Measurements from ENCODE around the gene PCDH12. TPM values are rescaled to one million over a fixed set of nuclear protein-coding genes. Genes with fewer than 3 reads are reported as not detected.

PCDH12 gene
- under 0.01 TPM in 1 of 2 replicates, not detected in the other for total RNA-seq

GRCh38 chr5:141958113-141958512, at the start of gene PCDH12:
TSS of gene PCDH12 (minus strand) at chr5:141958202. CDS start at chr5:141957851, 351 bp downstream.

GRCh38 chr5:141968914-141969608, 11.1 kb upstream of the PCDH12 start, which contains the start of gene RNF14:
TSS of gene RNF14 (plus strand) at chr5:141969105. CDS start at chr5:141973589, 4,484 bp downstream.

GRCh38 chr5:141923448-141924313, 34.3 kb downstream of the PCDH12 start, which contains the start of gene DELE1:
TSS of gene DELE1 (plus strand) at chr5:141923871. CDS start at chr5:141923942, 71 bp downstream.

Other genes with a start within 250 kb of the PCDH12 start
- gene PCDH1, start 79.8 kb downstream of the PCDH12 start, total RNA-seq: under 0.01 and 0.26 TPM in 2 replicates
- gene DELE1, start 34.3 kb downstream of the PCDH12 start, total RNA-seq: 27.6 and 33.1 TPM in 2 replicates
- 42.4 and 54.2 TPM in 2 replicates for gene RNF14, start 10.9 kb upstream of the PCDH12 start, total RNA-seq
- gene GNPDA1, start 54.8 kb upstream of the PCDH12 start, total RNA-seq: 78.0 and 86.1 TPM in 2 replicates
- 25.2 and 36.1 TPM in 2 replicates for gene NDFIP1, start 150.6 kb upstream of the PCDH12 start, total RNA-seq